Nephron (organoid): ENCODE data around the gene MEFV.
A peak's percentile ranks its signal among the peaks of the same experiment; 100 is the strongest.

Experiments used
- H3K27ac Mint-ChIP-seq, 3 experiments: 2 replicates each; pipeline ENCODE4 v1.8.0; 2020; ENCODE audit warnings: mixed read lengths in 3 of 3, mild to moderate bottlenecking in 2 of 3, moderate library complexity in 1 of 3
- H3K27me3 Mint-ChIP-seq: 2 replicates; pipeline ENCODE4 v1.8.0; 2021; ENCODE audit warnings: low read depth, mild to moderate bottlenecking, moderate library complexity, mixed read lengths
- H3K36me3 Mint-ChIP-seq: 2 replicates; pipeline ENCODE4 v1.8.0; 2020; ENCODE audit warnings: low read depth, mixed read lengths
- H3K4me1 Mint-ChIP-seq: 2 replicates; pipeline ENCODE4 v1.8.0; 2020; ENCODE audit warnings: mixed read lengths
- H3K4me3 Mint-ChIP-seq, 3 experiments: 2 replicates each; pipeline ENCODE4 v1.8.0; 2020; ENCODE audit warnings: mild to moderate bottlenecking in 3 of 3, mixed read lengths in 3 of 3, moderate library complexity in 2 of 3
- H3K9me3 Mint-ChIP-seq: 2 replicates; pipeline ENCODE4 v1.8.0; 2020; ENCODE audit warnings: mixed read lengths
- TF ChIP-seq, protein P1 (sequence below), 3 experiments: fragments of 200-600 bp; sonication (generic); IDR thresholded peaks; one replicate each; pipeline ENCODE4 v1.5.0; 2021; ENCODE audit warnings: antibody characterized with exemption in 3 of 3; ENCODE audit not compliant: unreplicated experiment in 3 of 3

Gene MEFV, protein sequence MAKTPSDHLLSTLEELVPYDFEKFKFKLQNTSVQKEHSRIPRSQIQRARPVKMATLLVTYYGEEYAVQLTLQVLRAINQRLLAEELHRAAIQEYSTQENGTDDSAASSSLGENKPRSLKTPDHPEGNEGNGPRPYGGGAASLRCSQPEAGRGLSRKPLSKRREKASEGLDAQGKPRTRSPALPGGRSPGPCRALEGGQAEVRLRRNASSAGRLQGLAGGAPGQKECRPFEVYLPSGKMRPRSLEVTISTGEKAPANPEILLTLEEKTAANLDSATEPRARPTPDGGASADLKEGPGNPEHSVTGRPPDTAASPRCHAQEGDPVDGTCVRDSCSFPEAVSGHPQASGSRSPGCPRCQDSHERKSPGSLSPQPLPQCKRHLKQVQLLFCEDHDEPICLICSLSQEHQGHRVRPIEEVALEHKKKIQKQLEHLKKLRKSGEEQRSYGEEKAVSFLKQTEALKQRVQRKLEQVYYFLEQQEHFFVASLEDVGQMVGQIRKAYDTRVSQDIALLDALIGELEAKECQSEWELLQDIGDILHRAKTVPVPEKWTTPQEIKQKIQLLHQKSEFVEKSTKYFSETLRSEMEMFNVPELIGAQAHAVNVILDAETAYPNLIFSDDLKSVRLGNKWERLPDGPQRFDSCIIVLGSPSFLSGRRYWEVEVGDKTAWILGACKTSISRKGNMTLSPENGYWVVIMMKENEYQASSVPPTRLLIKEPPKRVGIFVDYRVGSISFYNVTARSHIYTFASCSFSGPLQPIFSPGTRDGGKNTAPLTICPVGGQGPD

GRCh38 chr16:3256146-3256865 is at the start of gene MEFV:
TSS of gene MEFV (minus strand) at chr16:3256633. CDS start at chr16:3256587, 46 bp downstream.
- TF ChIP-seq, protein P1, sequence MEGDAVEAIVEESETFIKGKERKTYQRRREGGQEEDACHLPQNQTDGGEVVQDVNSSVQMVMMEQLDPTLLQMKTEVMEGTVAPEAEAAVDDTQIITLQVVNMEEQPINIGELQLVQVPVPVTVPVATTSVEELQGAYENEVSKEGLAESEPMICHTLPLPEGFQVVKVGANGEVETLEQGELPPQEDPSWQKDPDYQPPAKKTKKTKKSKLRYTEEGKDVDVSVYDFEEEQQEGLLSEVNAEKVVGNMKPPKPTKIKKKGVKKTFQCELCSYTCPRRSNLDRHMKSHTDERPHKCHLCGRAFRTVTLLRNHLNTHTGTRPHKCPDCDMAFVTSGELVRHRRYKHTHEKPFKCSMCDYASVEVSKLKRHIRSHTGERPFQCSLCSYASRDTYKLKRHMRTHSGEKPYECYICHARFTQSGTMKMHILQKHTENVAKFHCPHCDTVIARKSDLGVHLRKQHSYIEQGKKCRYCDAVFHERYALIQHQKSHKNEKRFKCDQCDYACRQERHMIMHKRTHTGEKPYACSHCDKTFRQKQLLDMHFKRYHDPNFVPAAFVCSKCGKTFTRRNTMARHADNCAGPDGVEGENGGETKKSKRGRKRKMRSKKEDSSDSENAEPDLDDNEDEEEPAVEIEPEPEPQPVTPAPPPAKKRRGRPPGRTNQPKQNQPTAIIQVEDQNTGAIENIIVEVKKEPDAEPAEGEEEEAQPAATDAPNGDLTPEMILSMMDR (IDR thresholded peaks at IDR 0.05; ENCODE audit: unreplicated experiment in 3 of 3), result no peak
- Mint-ChIP-seq H3K27me3 (peaks cover 15% of the 10 kb centered on the region), H3K27ac (no peak within 1 kb of the TSS), H3K9me3 (no peaks in the 10 kb centered on the region), H3K36me3 (no peaks in the 10 kb centered on the region), H3K4me3 (no peak within 1 kb of the TSS), H3K4me1 (no peaks in the 10 kb centered on the region)

DNA sequence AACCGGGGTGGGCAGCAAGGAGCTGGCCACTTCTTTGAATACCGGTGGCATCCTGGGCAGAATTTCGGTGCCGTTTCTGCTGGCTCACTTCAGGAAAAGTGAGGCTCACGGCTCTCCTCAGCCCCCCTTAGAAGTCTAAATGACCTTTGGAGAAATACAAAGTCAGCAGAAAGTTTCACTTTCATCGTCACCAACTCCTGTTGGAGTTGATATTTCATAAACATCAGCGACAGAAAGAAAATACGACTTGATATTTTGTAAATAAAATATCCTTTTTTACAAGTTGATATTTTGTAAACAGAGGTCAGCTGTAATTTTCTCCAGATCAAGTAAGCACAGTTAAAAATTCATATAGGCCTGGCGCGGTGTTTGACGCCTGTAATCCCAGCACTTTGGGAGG is 49.6 kb upstream of the MEFV start:
- Mint-ChIP-seq H3K9me3 (peaks cover 73% of the 10 kb centered on the region), H3K27me3 (peaks cover 4% of the 10 kb centered on the region), H3K27ac (peak overlapping the region; percentile 81 to 90 (median 88)), H3K36me3 (peaks cover 97% of the 10 kb centered on the region), H3K4me1 (no peaks in the 10 kb centered on the region), H3K4me3 (peak overlapping the region; percentile 80 to 82 (median 82))
- TF ChIP-seq, protein P1 (IDR thresholded peaks at IDR 0.05; ENCODE audit: unreplicated experiment in 3 of 3), result no peak

DNA sequence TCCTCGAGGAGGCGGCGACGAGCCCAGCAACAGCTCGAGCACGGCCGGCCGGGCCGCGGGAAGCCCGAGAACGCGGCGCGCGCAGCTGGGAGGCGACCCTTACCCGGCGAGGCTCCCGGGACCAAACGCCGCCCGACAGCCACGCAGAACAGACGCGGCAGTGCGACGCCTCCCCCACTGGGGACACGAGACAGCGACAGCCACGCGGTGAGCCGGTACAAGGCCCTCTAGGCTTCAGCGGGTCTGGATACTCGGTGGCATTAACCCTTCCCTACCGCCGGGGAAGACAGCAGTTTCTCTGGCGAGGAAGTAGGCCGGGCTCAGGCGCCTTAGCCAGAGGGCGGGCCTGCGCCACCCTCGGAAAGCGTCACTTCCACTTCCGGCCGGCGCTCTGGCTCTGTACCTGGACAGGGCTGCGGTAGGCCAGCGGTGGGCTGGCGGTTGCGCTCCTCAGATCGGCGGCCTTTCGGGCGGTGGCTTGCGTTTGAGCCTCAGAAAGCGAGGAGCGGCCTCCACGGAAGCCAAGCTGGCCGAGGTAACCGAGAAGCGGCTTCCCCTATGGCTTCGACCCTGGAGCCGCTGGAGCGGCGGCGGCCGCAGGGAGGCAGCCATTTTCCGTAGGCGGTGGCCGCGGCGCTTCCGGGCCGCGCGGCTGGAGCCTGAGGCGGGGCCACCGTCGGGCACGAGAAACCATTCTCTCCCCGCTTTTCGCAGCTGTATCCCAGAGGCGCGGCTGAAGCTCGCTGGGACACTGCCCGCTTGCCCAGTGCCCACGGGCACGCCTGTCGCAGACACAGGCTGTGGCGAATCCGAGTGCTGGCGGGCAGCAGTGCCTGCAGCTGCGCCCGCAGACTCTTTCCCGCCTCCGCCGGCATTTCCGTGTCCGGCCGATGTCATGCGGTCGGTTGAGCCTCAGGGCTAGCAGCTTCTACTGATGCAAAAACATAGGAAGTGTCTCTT is 49.0 kb upstream of the MEFV start, which contains the start of the genes TIGD7 and ZNF75A:
TIGD7 (minus strand) TSS at position 322 of the 960 bp plus-strand sequence. CDS start 4,816 bp downstream, outside the sequence.
ZNF75A (plus strand) TSS at position 389 of the 960 bp plus-strand sequence. CDS start 2,932 bp downstream, outside the sequence.
- peaks cover 97% of the 10 kb centered on the region for H3K36me3 Mint-ChIP-seq
- TF ChIP-seq, protein P1 (IDR thresholded peaks at IDR 0.05; ENCODE audit: unreplicated experiment in 3 of 3), result peak in 1 of 3 experiments; percentile 14
- H3K27ac Mint-ChIP-seq, result peak within 1 kb of the TSS; percentile 88 to 90 (median 90)
- no peaks in the 10 kb centered on the region for H3K4me1 Mint-ChIP-seq
- H3K4me3 Mint-ChIP-seq, result peak within 1 kb of the TSS; percentile 80 to 90 (median 86)
- H3K27me3 Mint-ChIP-seq, result peaks cover 4% of the 10 kb centered on the region
- peaks cover 73% of the 10 kb centered on the region for H3K9me3 Mint-ChIP-seq

DNA sequence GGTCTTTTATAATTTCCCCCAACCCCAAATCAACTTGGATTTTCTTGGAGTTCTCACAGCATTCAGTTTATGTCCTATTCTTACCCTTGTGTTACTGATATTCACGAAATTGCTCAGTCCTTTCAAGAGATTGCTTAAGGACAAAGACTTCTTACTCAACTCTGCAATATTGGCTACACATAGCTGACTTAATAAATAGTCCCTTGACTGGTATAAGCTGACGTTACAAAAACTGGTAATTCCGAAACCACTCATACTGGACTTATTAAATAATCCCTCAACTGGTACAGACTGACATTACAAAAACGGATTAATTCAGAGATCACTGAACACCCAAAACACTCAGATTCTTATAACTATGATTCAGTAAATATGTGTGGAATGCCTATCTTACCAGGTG is 47.9 kb upstream of the MEFV start:
- TF ChIP-seq, protein P1 (IDR thresholded peaks at IDR 0.05; ENCODE audit: unreplicated experiment in 3 of 3), result no peak
- no peaks in the 10 kb centered on the region for H3K4me1 Mint-ChIP-seq
- peaks cover 73% of the 10 kb centered on the region for H3K9me3 Mint-ChIP-seq
- H3K27me3 Mint-ChIP-seq, result peaks cover 4% of the 10 kb centered on the region
- H3K27ac Mint-ChIP-seq, result peak overlapping the region; percentile 88 to 90 (median 90)
- H3K4me3 Mint-ChIP-seq, result peak overlapping the region; percentile 80 to 90 (median 86)
- peaks cover 97% of the 10 kb centered on the region for H3K36me3 Mint-ChIP-seq

DNA sequence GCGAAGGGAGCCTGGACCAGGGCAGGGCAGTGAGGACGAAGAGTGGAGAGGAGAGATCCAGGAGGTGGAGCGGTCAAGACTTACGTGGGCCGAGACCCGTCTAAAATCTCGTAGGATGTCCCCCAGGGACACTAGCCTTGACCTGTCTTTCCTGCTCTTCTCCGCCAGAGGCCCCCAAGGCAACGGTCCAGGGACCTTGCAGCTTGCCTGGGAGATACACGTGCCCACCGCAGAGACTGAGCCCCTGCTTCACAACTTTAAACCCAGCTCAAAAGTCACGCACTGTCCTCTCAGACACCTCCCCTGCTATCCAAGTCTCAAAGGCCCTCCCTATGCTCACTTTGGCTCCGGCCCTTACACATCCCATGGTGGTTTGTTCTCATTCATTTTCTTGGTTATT is 39.4 kb upstream of the MEFV start:
- H3K4me1 Mint-ChIP-seq, result no peaks in the 10 kb centered on the region
- H3K4me3 Mint-ChIP-seq, result peak overlapping the region in 1 of 3 experiments; percentile 34
- no peaks in the 10 kb centered on the region for H3K27me3 Mint-ChIP-seq
- TF ChIP-seq, protein P1 (IDR thresholded peaks at IDR 0.05; ENCODE audit: unreplicated experiment in 3 of 3), result no peak
- peaks cover 92% of the 10 kb centered on the region for H3K36me3 Mint-ChIP-seq
- H3K27ac Mint-ChIP-seq, result no peak overlapping the region
- H3K9me3 Mint-ChIP-seq, result peaks cover 81% of the 10 kb centered on the region
